ENCODE measurements around the gene SNX33.

SNX33 gene

GRCh38 chr15:75641603-75642002 is 6.1 kb upstream of the SNX33 start:
- H3K9me3 ChIP-seq (ENCODE audit: control insufficient read depth, low read length), result no peaks in the 10 kb centered on the region
- H3K27me3 ChIP-seq (ENCODE audit: control insufficient read depth, insufficient read depth, low read length, poor library complexity, severe bottlenecking), result peaks cover 11% of the 10 kb centered on the region
- no peaks in the 10 kb centered on the region for H3K36me3 ChIP-seq (ENCODE audit: control insufficient read depth, insufficient read depth, low read length)
- WGBS, 2 experiments, result 92 to 94% methylated on average over 5 of the region's 5 CpGs
- H3K4me1 ChIP-seq (ENCODE audit: control insufficient read depth, insufficient read depth, low read length), result no peaks in the 10 kb centered on the region
- H3K4me3 ChIP-seq (ENCODE audit: insufficient read depth, low read depth, low read length), result no peak overlapping the region
- H3K27ac ChIP-seq (ENCODE audit: insufficient read depth, low read depth, low read length, poor library complexity, severe bottlenecking), result no peak overlapping the region

- Histone ChIP-seq H3K9me3 (ENCODE audit: control insufficient read depth, low read length) (no peaks in the 10 kb centered on the region), H3K4me3 (ENCODE audit: insufficient read depth, low read depth, low read length) (no peak overlapping the region), H3K36me3 (ENCODE audit: control insufficient read depth, insufficient read depth, low read length) (no peaks in the 10 kb centered on the region), H3K4me1 (ENCODE audit: control insufficient read depth, insufficient read depth, low read length) (peaks cover 7% of the 10 kb centered on the region), H3K27me3 (ENCODE audit: control insufficient read depth, insufficient read depth, low read length, poor library complexity, severe bottlenecking) (peaks cover 20% of the 10 kb centered on the region), H3K27ac (ENCODE audit: insufficient read depth, low read depth, low read length, poor library complexity, severe bottlenecking) (no peak overlapping the region)
- WGBS, 2 experiments, result 61 to 62% methylated on average over 2 of the region's 2 CpGs
Observed at GRCh38 chr15:75644376-75644775, 3.3 kb upstream of the SNX33 start.

- no peaks in the 10 kb centered on the region for H3K9me3 ChIP-seq (ENCODE audit: control insufficient read depth, low read length)
- H3K4me3 ChIP-seq (ENCODE audit: insufficient read depth, low read depth, low read length), result peak overlapping the region; percentile 93
- H3K4me1 ChIP-seq (ENCODE audit: control insufficient read depth, insufficient read depth, low read length), result peaks cover 22% of the 10 kb centered on the region
- H3K27ac ChIP-seq (ENCODE audit: insufficient read depth, low read depth, low read length, poor library complexity, severe bottlenecking), result no peak overlapping the region
- WGBS, 2 experiments, result 59 to 66% methylated on average over 5 of the region's 5 CpGs
- no peaks in the 10 kb centered on the region for H3K36me3 ChIP-seq (ENCODE audit: control insufficient read depth, insufficient read depth, low read length)
- H3K27me3 ChIP-seq (ENCODE audit: control insufficient read depth, insufficient read depth, low read length, poor library complexity, severe bottlenecking), result peaks cover 20% of the 10 kb centered on the region
Observed at GRCh38 chr15:75646112-75646943, 1.4 kb upstream of the SNX33 start.

GRCh38 chr15:75646944-75647364 is 758 bp upstream of the SNX33 start:
- 4 to 5% methylated on average over 26 of the region's 26 CpGs for WGBS, 2 experiments
- H3K4me3 ChIP-seq (ENCODE audit: insufficient read depth, low read depth, low read length), result peak overlapping the region; percentile 93

GRCh38 chr15:75648156-75649000 is 666 bp downstream of the SNX33 start:
- peak overlapping the region; percentile 93 for H3K27ac ChIP-seq (ENCODE audit: insufficient read depth, low read depth, low read length, poor library complexity, severe bottlenecking)

More at GRCh38 chr15:75646944-75647364, 758 bp upstream of the SNX33 start:
- Histone ChIP-seq H3K27ac (ENCODE audit: insufficient read depth, low read depth, low read length, poor library complexity, severe bottlenecking) (peak overlapping the region; percentile 93), H3K4me1 (ENCODE audit: control insufficient read depth, insufficient read depth, low read length) (peaks cover 28% of the 10 kb centered on the region), H3K27me3 (ENCODE audit: control insufficient read depth, insufficient read depth, low read length, poor library complexity, severe bottlenecking) (peaks cover 20% of the 10 kb centered on the region), H3K36me3 (ENCODE audit: control insufficient read depth, insufficient read depth, low read length) (no peaks in the 10 kb centered on the region), H3K9me3 (ENCODE audit: control insufficient read depth, low read length) (no peaks in the 10 kb centered on the region)

GRCh38 chr15:75649045-75649761 is 1.5 kb downstream of the SNX33 start:
- peaks cover 45% of the 10 kb centered on the region for H3K4me1 ChIP-seq (ENCODE audit: control insufficient read depth, insufficient read depth, low read length)
- no peaks in the 10 kb centered on the region for H3K9me3 ChIP-seq (ENCODE audit: control insufficient read depth, low read length)
- 85 to 88% methylated on average over 19 of the region's 19 CpGs for WGBS, 2 experiments
- H3K36me3 ChIP-seq (ENCODE audit: control insufficient read depth, insufficient read depth, low read length), result no peaks in the 10 kb centered on the region
- H3K27me3 ChIP-seq (ENCODE audit: control insufficient read depth, insufficient read depth, low read length, poor library complexity, severe bottlenecking), result peaks cover 20% of the 10 kb centered on the region
- no peak overlapping the region for H3K27ac ChIP-seq (ENCODE audit: insufficient read depth, low read depth, low read length, poor library complexity, severe bottlenecking)
- H3K4me3 ChIP-seq (ENCODE audit: insufficient read depth, low read depth, low read length), result peak overlapping the region; percentile 93

More at GRCh38 chr15:75648156-75649000, 666 bp downstream of the SNX33 start:
- Histone ChIP-seq H3K27me3 (ENCODE audit: control insufficient read depth, insufficient read depth, low read length, poor library complexity, severe bottlenecking) (peaks cover 20% of the 10 kb centered on the region), H3K36me3 (ENCODE audit: control insufficient read depth, insufficient read depth, low read length) (no peaks in the 10 kb centered on the region), H3K4me3 (ENCODE audit: insufficient read depth, low read depth, low read length) (peak overlapping the region; percentile 93), H3K4me1 (ENCODE audit: control insufficient read depth, insufficient read depth, low read length) (peaks cover 41% of the 10 kb centered on the region), H3K9me3 (ENCODE audit: control insufficient read depth, low read length) (no peaks in the 10 kb centered on the region)
- WGBS, 2 experiments, result 1 to 2% methylated on average over 34 of the region's 34 CpGs

GRCh38 chr15:75649848-75650247 is 2.1 kb downstream of the SNX33 start:
- 95 to 96% methylated on average over 18 of the region's 18 CpGs for WGBS, 2 experiments
- Histone ChIP-seq H3K4me3 (ENCODE audit: insufficient read depth, low read depth, low read length) (no peak overlapping the region), H3K9me3 (ENCODE audit: control insufficient read depth, low read length) (no peaks in the 10 kb centered on the region), H3K36me3 (ENCODE audit: control insufficient read depth, insufficient read depth, low read length) (no peaks in the 10 kb centered on the region), H3K27ac (ENCODE audit: insufficient read depth, low read depth, low read length, poor library complexity, severe bottlenecking) (no peak overlapping the region), H3K4me1 (ENCODE audit: control insufficient read depth, insufficient read depth, low read length) (peaks cover 45% of the 10 kb centered on the region), H3K27me3 (ENCODE audit: control insufficient read depth, insufficient read depth, low read length, poor library complexity, severe bottlenecking) (peaks cover 20% of the 10 kb centered on the region)

- Histone ChIP-seq H3K4me3 (ENCODE audit: insufficient read depth, low read depth, low read length) (peak overlapping the region; percentile 9), H3K4me1 (ENCODE audit: control insufficient read depth, insufficient read depth, low read length) (peaks cover 45% of the 10 kb centered on the region), H3K36me3 (ENCODE audit: control insufficient read depth, insufficient read depth, low read length) (no peaks in the 10 kb centered on the region), H3K27me3 (ENCODE audit: control insufficient read depth, insufficient read depth, low read length, poor library complexity, severe bottlenecking) (peaks cover 14% of the 10 kb centered on the region), H3K27ac (ENCODE audit: insufficient read depth, low read depth, low read length, poor library complexity, severe bottlenecking) (no peak overlapping the region), H3K9me3 (ENCODE audit: control insufficient read depth, low read length) (no peaks in the 10 kb centered on the region)
- 82 to 84% methylated on average over 9 of the region's 9 CpGs for WGBS, 2 experiments
Observed at GRCh38 chr15:75650908-75651809, 3.4 kb downstream of the SNX33 start.

GRCh38 chr15:75651810-75652543 is 4.3 kb downstream of the SNX33 start:
- 98 to 100% methylated on average over 2 of the region's 2 CpGs for WGBS, 2 experiments
- Histone ChIP-seq H3K27me3 (ENCODE audit: control insufficient read depth, insufficient read depth, low read length, poor library complexity, severe bottlenecking) (peaks cover 5% of the 10 kb centered on the region), H3K4me1 (ENCODE audit: control insufficient read depth, insufficient read depth, low read length) (peaks cover 45% of the 10 kb centered on the region), H3K36me3 (ENCODE audit: control insufficient read depth, insufficient read depth, low read length) (no peaks in the 10 kb centered on the region), H3K4me3 (ENCODE audit: insufficient read depth, low read depth, low read length) (no peak overlapping the region), H3K9me3 (ENCODE audit: control insufficient read depth, low read length) (no peaks in the 10 kb centered on the region), H3K27ac (ENCODE audit: insufficient read depth, low read depth, low read length, poor library complexity, severe bottlenecking) (no peak overlapping the region)
